RWPE1 (cell line): ENCODE measurements around the gene NELL1.

Experiments
- CTCF ChIA-PET: fragments of 350-600 bp; sonication (Branson Sonifier 250); formaldehyde crosslinking; extraction: SDS; loops from one replicate; lab custom pipeline; 2021; lab: Yijun Ruan, JAX
- POLR2A ChIA-PET: fragments of 400-600 bp; formaldehyde crosslinking; extraction: SDS; loops from one replicate; lab custom pipeline; 2020; ENCODE audit warnings: antibody characterized with exemption; ENCODE audit not compliant: low non-redundant PET; lab: Yijun Ruan, JAX
- DNase-seq: peaks from one replicate; pipeline ENCODE4 v3.0.0; 2012; ENCODE audit warnings: low spot score
- H3K27ac ChIP-seq: fragments of 450-650 bp; 2 replicates; pipeline ENCODE4 v1.5.1; 2017
- CTCF ChIP-seq: fragments of 450-650 bp; conservative IDR thresholded peaks from 2 replicates; pipeline ENCODE4 v1.5.1; 2017; ENCODE audit warnings: low read depth, mild to moderate bottlenecking

Gene NELL1

GRCh38 chr11:20731676-20732215 lies 62.4 kb downstream of the NELL1 start:
- CTCF ChIA-PET = interaction anchor here (0.9 kb wide), 1 partner anchor 1508 kb away, joined by 4 read pairs; no protein-coding TSS in a partner anchor

GRCh38 chr11:20739107-20739506 lies 69.7 kb downstream of the NELL1 start:
- no peak for DNase-seq
- TF ChIP-seq CTCF = no peak
- no peak overlapping the region for H3K27ac ChIP-seq
- POLR2A ChIA-PET = no interaction called here
- CTCF ChIA-PET = no interaction called here

More at GRCh38 chr11:20731676-20732215, 62.4 kb downstream of the NELL1 start:
- no peak for TF ChIP-seq CTCF
- DNase-seq = no peak
- POLR2A ChIA-PET = no interaction called here
- H3K27ac ChIP-seq = no peak overlapping the region

GRCh38 chr11:20739577-20739976 lies 70.2 kb downstream of the NELL1 start:
- no peak overlapping the region for H3K27ac ChIP-seq
- ChIA-PET CTCF (no interaction called here), POLR2A (no interaction called here)
- TF ChIP-seq CTCF = no peak
- DNase-seq = no peak

- no peak for TF ChIP-seq CTCF
- CTCF ChIA-PET = no interaction called here
- no peak for DNase-seq
- no peak overlapping the region for H3K27ac ChIP-seq
- POLR2A ChIA-PET = no interaction called here
These were observed 85.5 kb downstream of the NELL1 start for GRCh38 chr11:20754933-20755332.

- CTCF ChIA-PET = no interaction called here
- POLR2A ChIA-PET = no interaction called here
- no peak for DNase-seq
- no peak overlapping the region for H3K27ac ChIP-seq
- TF ChIP-seq CTCF = no peak
These were observed 90.2 kb downstream of the NELL1 start for GRCh38 chr11:20759541-20759940.

GRCh38 chr11:20760811-20761210 lies 91.4 kb downstream of the NELL1 start:
- POLR2A ChIA-PET = no interaction called here
- TF ChIP-seq CTCF = no peak

More at GRCh38 chr11:20760811-20761210, 91.4 kb downstream of the NELL1 start:
- no peak for DNase-seq
- no peak overlapping the region for H3K27ac ChIP-seq
- CTCF ChIA-PET = no interaction called here
